GM12878 (cell line): ENCODE measurements around the gene CACFD1.

ENCODE experiments used
- BRCA1 ChIP-seq: IDR thresholded peaks from 2 replicates; pipeline ENCODE4 v1.6.1; 2011; ENCODE audit warnings: low read depth, low read length, improper control_type of control experiment
- CHD1 ChIP-seq: IDR thresholded peaks from 2 replicates; pipeline ENCODE4 v1.6.1; 2012; ENCODE audit warnings: low read depth, low read length, improper control_type of control experiment
- CHD4 ChIP-seq: fragments of 200-600 bp; sonication (generic); IDR thresholded peaks from 2 replicates; pipeline ENCODE4 v1.6.1; 2016; ENCODE audit warnings: mild to moderate bottlenecking
- EED ChIP-seq: sonication (generic); IDR thresholded peaks from 2 replicates; pipeline ENCODE4 v1.6.1; 2016; ENCODE audit warnings: antibody characterized with exemption, low read depth
- ESRRA ChIP-seq: IDR thresholded peaks from 2 replicates; pipeline ENCODE4 v1.6.1; 2012; ENCODE audit warnings: mild to moderate bottlenecking, low read length, improper control_type of control experiment
- JUND ChIP-seq: IDR thresholded peaks from 2 replicates; pipeline ENCODE4 v1.6.1; 2012; ENCODE audit warnings: low read depth, mild to moderate bottlenecking, low read length, improper control_type of control experiment, moderate library complexity
- NFYA ChIP-seq: IDR thresholded peaks from 2 replicates; pipeline ENCODE4 v1.6.1; 2011; ENCODE audit warnings: low read depth, mild to moderate bottlenecking, low read length, improper control_type of control experiment, borderline replicate concordance
- PBX3 ChIP-seq: IDR thresholded peaks from 2 replicates; pipeline ENCODE4 v1.6.1; 2011; ENCODE audit warnings: mild to moderate bottlenecking, low read depth, low read length, moderate library complexity; ENCODE audit not compliant: insufficient replicate concordance
- STAT1 ChIP-seq: fragments of 450-650 bp; conservative IDR thresholded peaks from 2 replicates; pipeline ENCODE4 v1.6.1; 2014; ENCODE audit warnings: antibody characterized with exemption, mild to moderate bottlenecking
- TBL1XR1 ChIP-seq: IDR thresholded peaks from 2 replicates; pipeline ENCODE4 v1.6.1; 2012; ENCODE audit warnings: low read depth, low read length, improper control_type of control experiment
- TF ChIP-seq, protein P1 (sequence below), 3 experiments: IDR thresholded peaks in 2 of 3; conservative IDR thresholded peaks in 1 of 3; 2 replicates each; pipeline ENCODE4 v1.5.1; 2011; ENCODE audit warnings: low read depth in 3 of 3, low read length in 3 of 3, mild to moderate bottlenecking in 3 of 3, control low read depth in 2 of 3, moderate library complexity in 2 of 3, inconsistent platforms in 1 of 3, mixed read lengths in 1 of 3; ENCODE audit not compliant: control insufficient read depth in 2 of 3, insufficient read depth in 1 of 3; ENCODE audit errors: extremely low read depth in 1 of 3
- TF ChIP-seq, protein P2 (sequence below): IDR thresholded peaks from 2 replicates; pipeline ENCODE4 v1.6.1; 2012; ENCODE audit warnings: low read length, inconsistent platforms

GRCh38 chr9:133433351-133433843 lies 26.4 kb upstream of the CACFD1 start:
- no peak for TF ChIP-seq PBX3
- TF ChIP-seq BRCA1, result no peak
- TF ChIP-seq, protein P1, sequence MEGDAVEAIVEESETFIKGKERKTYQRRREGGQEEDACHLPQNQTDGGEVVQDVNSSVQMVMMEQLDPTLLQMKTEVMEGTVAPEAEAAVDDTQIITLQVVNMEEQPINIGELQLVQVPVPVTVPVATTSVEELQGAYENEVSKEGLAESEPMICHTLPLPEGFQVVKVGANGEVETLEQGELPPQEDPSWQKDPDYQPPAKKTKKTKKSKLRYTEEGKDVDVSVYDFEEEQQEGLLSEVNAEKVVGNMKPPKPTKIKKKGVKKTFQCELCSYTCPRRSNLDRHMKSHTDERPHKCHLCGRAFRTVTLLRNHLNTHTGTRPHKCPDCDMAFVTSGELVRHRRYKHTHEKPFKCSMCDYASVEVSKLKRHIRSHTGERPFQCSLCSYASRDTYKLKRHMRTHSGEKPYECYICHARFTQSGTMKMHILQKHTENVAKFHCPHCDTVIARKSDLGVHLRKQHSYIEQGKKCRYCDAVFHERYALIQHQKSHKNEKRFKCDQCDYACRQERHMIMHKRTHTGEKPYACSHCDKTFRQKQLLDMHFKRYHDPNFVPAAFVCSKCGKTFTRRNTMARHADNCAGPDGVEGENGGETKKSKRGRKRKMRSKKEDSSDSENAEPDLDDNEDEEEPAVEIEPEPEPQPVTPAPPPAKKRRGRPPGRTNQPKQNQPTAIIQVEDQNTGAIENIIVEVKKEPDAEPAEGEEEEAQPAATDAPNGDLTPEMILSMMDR (IDR thresholded peaks at IDR 0.05 in 2 of 3, conservative IDR thresholded peaks at IDR 0.05 in 1 of 3; ENCODE audit: control insufficient read depth in 2 of 3, extremely low read depth in 1 of 3, insufficient read depth in 1 of 3, low read depth in 3 of 3, low read length in 3 of 3), result peak in 1 of 3 experiments; percentile 7; a peak in 1 of 6 replicates
- TF ChIP-seq CHD4, result no peak
- TF ChIP-seq TBL1XR1, result no peak
- no peak for TF ChIP-seq ESRRA
- no peak for TF ChIP-seq STAT1
- TF ChIP-seq JUND, result no peak
- TF ChIP-seq, protein P2, sequence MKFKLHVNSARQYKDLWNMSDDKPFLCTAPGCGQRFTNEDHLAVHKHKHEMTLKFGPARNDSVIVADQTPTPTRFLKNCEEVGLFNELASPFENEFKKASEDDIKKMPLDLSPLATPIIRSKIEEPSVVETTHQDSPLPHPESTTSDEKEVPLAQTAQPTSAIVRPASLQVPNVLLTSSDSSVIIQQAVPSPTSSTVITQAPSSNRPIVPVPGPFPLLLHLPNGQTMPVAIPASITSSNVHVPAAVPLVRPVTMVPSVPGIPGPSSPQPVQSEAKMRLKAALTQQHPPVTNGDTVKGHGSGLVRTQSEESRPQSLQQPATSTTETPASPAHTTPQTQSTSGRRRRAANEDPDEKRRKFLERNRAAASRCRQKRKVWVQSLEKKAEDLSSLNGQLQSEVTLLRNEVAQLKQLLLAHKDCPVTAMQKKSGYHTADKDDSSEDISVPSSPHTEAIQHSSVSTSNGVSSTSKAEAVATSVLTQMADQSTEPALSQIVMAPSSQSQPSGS, result no peak
- TF ChIP-seq CHD1, result no peak
- no peak for TF ChIP-seq EED
- TF ChIP-seq NFYA, result no peak
